Measurements from ENCODE around the gene VPREB1. TPM values are rescaled to one million over a fixed set of nuclear protein-coding genes. Genes with fewer than 3 reads are reported as not detected.

The VPREB1 gene
- total RNA-seq, 1 experiment from 2014 or later, result not detected

DNA sequence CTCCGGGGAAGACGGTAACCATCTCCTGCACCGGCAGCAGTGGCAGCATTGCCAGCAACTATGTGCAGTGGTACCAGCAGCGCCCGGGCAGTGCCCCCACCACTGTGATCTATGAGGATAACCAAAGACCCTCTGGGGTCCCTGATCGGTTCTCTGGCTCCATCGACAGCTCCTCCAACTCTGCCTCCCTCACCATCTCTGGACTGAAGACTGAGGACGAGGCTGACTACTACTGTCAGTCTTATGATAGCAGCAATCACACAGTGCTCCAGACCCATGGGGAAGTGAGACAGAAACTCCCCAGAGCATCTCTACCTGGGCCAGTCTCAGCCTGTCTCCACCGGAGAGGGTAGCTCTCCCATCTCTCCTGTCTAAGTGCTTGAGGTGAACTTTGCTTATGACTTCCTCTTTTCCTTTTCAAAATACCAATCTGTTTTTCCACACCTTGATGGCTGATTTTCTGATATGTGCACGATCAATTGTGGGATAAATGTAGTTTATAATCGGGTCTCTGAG is 48.5 kb upstream of the VPREB1 start:
- DNase-seq, result no peak
- Histone ChIP-seq H3K4me3 (no peak overlapping the region), H3K4me1 (replicated peaks; ENCODE audit: insufficient read depth) (no peaks in the 10 kb centered on the region), H3F3A (ENCODE audit: insufficient read depth, low read depth) (no peaks in the 10 kb centered on the region), H3K27me3 (ENCODE audit: insufficient read depth, low read depth) (peaks cover 25% of the 10 kb centered on the region; the same call in 1 of the 2 replicates), H3K36me3 (ENCODE audit: low read depth) (no peaks in the 10 kb centered on the region), H2AFZ (no peak overlapping the region), H3K9me2 (ENCODE audit: insufficient read depth) (no peaks in the 10 kb centered on the region), H3K27ac (no peak overlapping the region), H3K79me2 (ENCODE audit: low read depth) (no peaks in the 10 kb centered on the region), H3K9me3 (ENCODE audit: insufficient read depth, low read depth) (no peaks in the 10 kb centered on the region), H3K4me2 (no peak overlapping the region), H4K20me1 (ENCODE audit: insufficient read depth) (no peaks in the 10 kb centered on the region)
- ChIA-PET POLR2A (ENCODE audit: unreplicated experiment) (no interaction called here), CTCF (no interaction called here)
- no TSS peak for BruUV-seq (replicated peaks)
- no peak for TF ChIP-seq EZH2 (IDR thresholded peaks at IDR 0.05; ENCODE audit: low read depth)
- TF ChIP-seq CTCF (conservative IDR thresholded peaks at IDR 0.05), result no peak
- intact Hi-C loops (cut with micrococcal nuclease; ENCODE audit: unreplicated experiment), result no loop called here

DNA sequence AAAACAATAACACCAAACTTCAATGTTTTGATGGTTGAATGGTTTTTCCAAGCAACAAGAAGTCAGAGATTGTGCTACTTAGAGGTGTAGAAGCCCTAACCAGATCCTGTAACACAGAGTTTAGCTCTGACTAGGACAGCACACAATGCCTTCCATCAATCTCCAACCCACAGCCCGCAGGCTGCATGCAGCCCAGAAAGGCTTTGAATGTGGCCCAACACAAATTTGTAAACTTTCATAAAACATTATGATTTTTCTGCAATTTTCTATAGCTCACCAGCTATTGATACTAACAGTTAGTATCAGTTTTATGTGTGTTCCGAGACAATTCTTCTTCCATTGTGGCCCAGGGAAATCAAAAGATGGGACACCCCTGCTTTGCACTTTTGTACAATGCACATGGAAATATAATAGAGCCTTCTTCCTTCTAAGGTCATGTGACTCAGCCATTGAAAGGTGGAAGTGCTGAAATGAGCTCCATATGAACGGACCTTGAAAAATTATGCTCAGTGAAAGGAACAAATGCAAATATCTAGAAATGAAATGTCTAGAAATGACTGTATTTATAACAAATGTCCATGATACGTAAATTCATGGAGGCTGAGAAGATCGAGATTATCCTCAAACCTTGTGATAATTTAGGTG is 47.6 kb upstream of the VPREB1 start:
- BruUV-seq (replicated peaks), result no TSS peak
- no peaks in the 10 kb centered on the region for H3K9me3 ChIP-seq (ENCODE audit: insufficient read depth, low read depth)
- H3K27ac ChIP-seq, result no peak overlapping the region
- H3K4me2 ChIP-seq, result no peak overlapping the region
- H4K20me1 ChIP-seq (ENCODE audit: insufficient read depth), result no peaks in the 10 kb centered on the region
- ChIA-PET POLR2A (ENCODE audit: unreplicated experiment) (no interaction called here), CTCF (no interaction called here)
- no peak overlapping the region for H2AFZ ChIP-seq
- no peak for DNase-seq
- H3K36me3 ChIP-seq (ENCODE audit: low read depth), result no peaks in the 10 kb centered on the region
- H3K27me3 ChIP-seq (ENCODE audit: insufficient read depth, low read depth), result peaks cover 27% of the 10 kb centered on the region; the same call in 1 of the 2 replicates
- no peaks in the 10 kb centered on the region for H3K79me2 ChIP-seq (ENCODE audit: low read depth)
- H3K4me1 ChIP-seq (replicated peaks; ENCODE audit: insufficient read depth), result no peaks in the 10 kb centered on the region
- no peak overlapping the region for H3K4me3 ChIP-seq
- intact Hi-C loops (cut with micrococcal nuclease; ENCODE audit: unreplicated experiment), result no loop called here
- H3F3A ChIP-seq (ENCODE audit: insufficient read depth, low read depth), result no peaks in the 10 kb centered on the region
- no peaks in the 10 kb centered on the region for H3K9me2 ChIP-seq (ENCODE audit: insufficient read depth)
- TF ChIP-seq CTCF (conservative IDR thresholded peaks at IDR 0.05) (no peak), EZH2 (IDR thresholded peaks at IDR 0.05; ENCODE audit: low read depth) (no peak)

DNA sequence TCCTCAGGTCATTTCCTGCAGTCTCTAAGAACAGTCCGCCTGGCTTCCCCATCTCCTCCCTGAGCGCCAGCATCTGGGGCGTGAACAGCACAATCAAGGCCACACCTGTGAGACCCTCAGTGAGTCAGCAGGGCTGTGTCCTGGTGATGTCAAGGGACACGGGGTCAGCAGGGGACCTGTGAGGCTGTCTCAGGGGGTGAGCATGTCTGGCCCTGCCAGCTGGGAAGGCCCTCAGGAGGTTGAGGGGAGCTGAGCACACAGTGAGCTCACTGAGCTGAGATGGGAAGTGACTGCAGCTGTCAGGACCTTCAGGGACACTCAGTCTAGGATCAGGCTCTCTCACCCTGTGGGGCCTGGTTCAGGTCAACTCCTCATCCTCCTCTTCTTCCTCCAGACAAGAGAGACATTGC is 46.6 kb upstream of the VPREB1 start:
- POLR2A ChIA-PET (ENCODE audit: unreplicated experiment), result no interaction called here
- no peak overlapping the region for H3K4me2 ChIP-seq
- no peaks in the 10 kb centered on the region for H3K9me2 ChIP-seq (ENCODE audit: insufficient read depth)

More for the DNA sequence above, 46.6 kb upstream of the VPREB1 start:
- no peak for DNase-seq
- H3K27me3 ChIP-seq (ENCODE audit: insufficient read depth, low read depth), result peaks cover 30% of the 10 kb centered on the region; the same call in 1 of the 2 replicates
- no peak overlapping the region for H3K27ac ChIP-seq
- H3F3A ChIP-seq (ENCODE audit: insufficient read depth, low read depth), result no peaks in the 10 kb centered on the region
- BruUV-seq (replicated peaks), result no TSS peak
- H3K36me3 ChIP-seq (ENCODE audit: low read depth), result no peaks in the 10 kb centered on the region
- CTCF ChIA-PET, result no interaction called here
- H3K79me2 ChIP-seq (ENCODE audit: low read depth), result no peaks in the 10 kb centered on the region
- intact Hi-C loops (cut with micrococcal nuclease; ENCODE audit: unreplicated experiment), result no loop called here
- H2AFZ ChIP-seq, result no peak overlapping the region
- TF ChIP-seq EZH2 (IDR thresholded peaks at IDR 0.05; ENCODE audit: low read depth) (no peak), CTCF (conservative IDR thresholded peaks at IDR 0.05) (no peak)
- H4K20me1 ChIP-seq (ENCODE audit: insufficient read depth), result no peaks in the 10 kb centered on the region
- H3K4me1 ChIP-seq (replicated peaks; ENCODE audit: insufficient read depth), result no peaks in the 10 kb centered on the region
- H3K4me3 ChIP-seq, result no peak overlapping the region
- H3K9me3 ChIP-seq (ENCODE audit: insufficient read depth, low read depth), result no peaks in the 10 kb centered on the region
